B cell (primary cell): ENCODE data around the gene BLOC1S1. TPM values are rescaled to one million over a fixed set of nuclear protein-coding genes. Genes with fewer than 3 reads are reported as not detected.

Experiments
- ATAC-seq: fragments of 200-7000 bp; cut with Tn5 transposase; one replicate; pipeline ENCODE4 v1.10.0; 2021; ENCODE audit warnings: low read depth, mild to moderate bottlenecking, moderate number of reproducible peaks, moderate library complexity
- CTCF ChIA-PET: fragments of 350-600 bp; sonication (Branson Sonifier 250); formaldehyde crosslinking; loops from one replicate; lab custom pipeline; 2021; ENCODE audit warnings: antibody characterized with exemption, inconsistent platforms; lab: Charles Lee
- POLR2A ChIA-PET: fragments of 350-600 bp; sonication (Branson Sonifier 250); formaldehyde crosslinking; loops from one replicate; lab custom pipeline; 2021; ENCODE audit warnings: antibody characterized with exemption; lab: Charles Lee
- DNase-seq: peaks from one replicate; pipeline ENCODE4 v3.0.0; 2013
- H2AFZ ChIP-seq: 2 replicates; pipeline ENCODE4 v1.6.1; 2012; ENCODE audit warnings: mild to moderate bottlenecking, low read depth, low read length; ENCODE audit not compliant: insufficient read depth, poor library complexity, severe bottlenecking
- H3K27ac ChIP-seq, 2 donors: 1 replicate in 1 of 2; 2 replicates in 1 of 2; pipeline ENCODE4 v1.5.1; 2012 to 2013; ENCODE audit warnings: low read length in 2 of 2, mild to moderate bottlenecking in 2 of 2, moderate library complexity in 1 of 2
- H3K27me3 ChIP-seq, 4 experiments: fragments of 200-600 bp in 1 of 4; sonication (generic) in 1 of 4; replicated peaks in 1 of 4; 1 replicate in 2 of 4; 2 replicates in 2 of 4; pipeline versions ENCODE4 v1.6.1 to v1.7.0; 2013 to 2016; ENCODE audit warnings: low read length in 3 of 4, mild to moderate bottlenecking in 2 of 4, mixed read lengths in 1 of 4, moderate library complexity in 1 of 4; ENCODE audit not compliant: insufficient read depth in 4 of 4, control insufficient read depth in 3 of 4; ENCODE audit errors: control extremely low read depth in 1 of 4
- H3K36me3 ChIP-seq, 2 experiments: replicated peaks in 1 of 2; 1 replicate in 1 of 2; 2 replicates in 1 of 2; pipeline versions ENCODE4 v1.6.1 to v1.7.1; 2013; ENCODE audit warnings: low read length in 1 of 2; ENCODE audit not compliant: insufficient read depth in 2 of 2, control insufficient read depth in 1 of 2; ENCODE audit errors: control extremely low read depth in 1 of 2, extremely low read depth in 1 of 2
- H3K4me1 ChIP-seq, 2 donors: fragments of 200-600 bp in 1 of 2; sonication (generic) in 1 of 2; 1 replicate in 1 of 2; 2 replicates in 1 of 2; pipeline versions ENCODE4 v1.5.1 to v1.6.1; 2013 to 2017; ENCODE audit warnings: low read length in 2 of 2; ENCODE audit not compliant: control insufficient read depth in 2 of 2, insufficient read depth in 2 of 2
- H3K4me2 ChIP-seq: replicated peaks from 2 replicates; pipeline ENCODE3; 2012; ENCODE audit warnings: mild to moderate bottlenecking, low read depth, low read length; ENCODE audit not compliant: poor library complexity, severe bottlenecking
- H3K4me3 ChIP-seq, 5 experiments: fragments of 200-600 bp in 1 of 5; sonication (generic) in 1 of 5; 1 replicate in 3 of 5; 2 replicates in 2 of 5; pipeline versions ENCODE4 v1.5.1 to v1.7.0; 2011 to 2016; ENCODE audit warnings: low read length in 4 of 5, mild to moderate bottlenecking in 4 of 5, low read depth in 2 of 5, control low read depth in 1 of 5, moderate library complexity in 1 of 5; ENCODE audit not compliant: insufficient read depth in 1 of 5; ENCODE audit errors: control extremely low read depth in 1 of 5, extremely low read depth in 1 of 5
- H3K79me2 ChIP-seq: fragments of 200-600 bp; sonication (generic); one replicate; pipeline ENCODE4 v1.6.0; 2016; ENCODE audit warnings: low read length; ENCODE audit not compliant: control insufficient read depth, insufficient read depth
- H3K9ac ChIP-seq: fragments of 200-600 bp; sonication (generic); 2 replicates; pipeline ENCODE4 v1.6.1; 2017; ENCODE audit warnings: mild to moderate bottlenecking, low read length, moderate library complexity
- H3K9me3 ChIP-seq, 3 donors: one replicate each; pipeline versions ENCODE4 v1.6.1 to v1.7.1; 2013; ENCODE audit warnings: low read length in 2 of 3; ENCODE audit not compliant: control insufficient read depth in 2 of 3, insufficient read depth in 1 of 3; ENCODE audit errors: control extremely low read depth in 1 of 3
- H4K20me1 ChIP-seq: 2 replicates; pipeline ENCODE4 v1.6.0; 2012; ENCODE audit warnings: mild to moderate bottlenecking, low read length; ENCODE audit not compliant: insufficient read depth, control insufficient read depth, poor library complexity, severe bottlenecking
- H3K27ac Mint-ChIP-seq: one replicate; pipeline ENCODE4 v1.8.0; 2021; ENCODE audit warnings: mixed read lengths
- H3K27me3 Mint-ChIP-seq: one replicate; pipeline ENCODE4 v1.8.0; 2021; ENCODE audit warnings: mixed read lengths
- H3K4me1 Mint-ChIP-seq: one replicate; pipeline ENCODE4 v1.8.0; 2021; ENCODE audit warnings: mixed read lengths
- H3K4me3 Mint-ChIP-seq: one replicate; pipeline ENCODE4 v1.8.0; 2021; ENCODE audit warnings: mixed read lengths
- H3K9me3 Mint-ChIP-seq: one replicate; pipeline ENCODE4 v1.8.0; 2022; ENCODE audit warnings: mixed read lengths; ENCODE audit not compliant: insufficient read depth
- EZH2 ChIP-seq: IDR thresholded peaks from 2 replicates; pipeline ENCODE4 v1.6.1; 2012; ENCODE audit warnings: borderline replicate concordance, low read depth, mild to moderate bottlenecking, moderate library complexity, low read length; ENCODE audit not compliant: insufficient read depth, poor library complexity, severe bottlenecking
- WGBS: methylation state at CpG from one replicate; pipeline ENCODE4 v1.1.5; 2013; ENCODE audit warnings: missing lambda C conversion rate; ENCODE audit not compliant: insufficient coverage; 5-methylcytosine and 5-hydroxymethylcytosine counted together
- intact Hi-C: fragments of 100-400 bp; cut with micrococcal nuclease; formaldehyde crosslinking; loops from one replicate; pipeline ENCODE4 v1.10.0; 2022
- polyA plus RNA-seq: library from polyadenylated mRNA; depleted of rRNA; stranded (reverse); fragments of >200 nt; gene quantifications from 2 replicates; pipeline ENCODE4 v1.2.3, GENCODE V29; 2012
- total RNA-seq, 2 donors: library from RNA; stranded (reverse); fragments of 120-200 nt in 1 of 2; gene quantifications; 1 replicate in 1 of 2; 2 replicates in 1 of 2; pipeline versions ENCODE4 v1.2.3 to v1.2.4, GENCODE V29; 2013 to 2022
- TF ChIP-seq, protein P1 (sequence below): fragments of 200-600 bp; IDR thresholded peaks from one replicate; pipeline ENCODE4 v1.8.0; 2022; ENCODE audit warnings: antibody characterized with exemption, mild to moderate bottlenecking

Gene BLOC1S1
- total and polyA plus RNA-seq, 2 donors (not counting 1 experiment from before 2014, with no cell fraction given) = 71.1 to 229 TPM

GRCh38 chr12:55708695-55709233 is 7.1 kb upstream of the BLOC1S1 start:
- WGBS = no CpG with 5 or more reads among the region's 3 CpGs
- no peak for DNase-seq
- Mint-ChIP-seq H3K27ac (no peak overlapping the region), H3K27me3 (peaks cover 18% of the 10 kb centered on the region), H3K4me1 (peaks cover 28% of the 10 kb centered on the region), H3K4me3 (peak overlapping the region; percentile 90), H3K9me3 (no peaks in the 10 kb centered on the region)
- Histone ChIP-seq H3K4me1 (peaks cover 19 to 21% of the 10 kb centered on the region in 2 donors), H3K79me2 (no peaks in the 10 kb centered on the region), H3K9ac (peak overlapping the region; percentile 69), H3K36me3 (no peaks in the 10 kb centered on the region), H3K27ac (no peak overlapping the region), H3K4me3 (peak overlapping the region in 3 of 5 experiments; percentile 38 to 81 (median 58)), H3K4me2 (peak overlapping the region; percentile 96), H3K27me3 (peaks cover 0 to 20% (median 8%) of the 10 kb centered on the region in 4 experiments), H2AFZ (peak overlapping the region; percentile 91), H3K9me3 (no peaks in the 10 kb centered on the region), H4K20me1 (no peaks in the 10 kb centered on the region)
- intact Hi-C loops = loop anchor here (5.0 kb wide), 1 partner anchor 36 kb away; no protein-coding TSS in a partner anchor
- no peak for TF ChIP-seq EZH2
- TF ChIP-seq, protein P1, sequence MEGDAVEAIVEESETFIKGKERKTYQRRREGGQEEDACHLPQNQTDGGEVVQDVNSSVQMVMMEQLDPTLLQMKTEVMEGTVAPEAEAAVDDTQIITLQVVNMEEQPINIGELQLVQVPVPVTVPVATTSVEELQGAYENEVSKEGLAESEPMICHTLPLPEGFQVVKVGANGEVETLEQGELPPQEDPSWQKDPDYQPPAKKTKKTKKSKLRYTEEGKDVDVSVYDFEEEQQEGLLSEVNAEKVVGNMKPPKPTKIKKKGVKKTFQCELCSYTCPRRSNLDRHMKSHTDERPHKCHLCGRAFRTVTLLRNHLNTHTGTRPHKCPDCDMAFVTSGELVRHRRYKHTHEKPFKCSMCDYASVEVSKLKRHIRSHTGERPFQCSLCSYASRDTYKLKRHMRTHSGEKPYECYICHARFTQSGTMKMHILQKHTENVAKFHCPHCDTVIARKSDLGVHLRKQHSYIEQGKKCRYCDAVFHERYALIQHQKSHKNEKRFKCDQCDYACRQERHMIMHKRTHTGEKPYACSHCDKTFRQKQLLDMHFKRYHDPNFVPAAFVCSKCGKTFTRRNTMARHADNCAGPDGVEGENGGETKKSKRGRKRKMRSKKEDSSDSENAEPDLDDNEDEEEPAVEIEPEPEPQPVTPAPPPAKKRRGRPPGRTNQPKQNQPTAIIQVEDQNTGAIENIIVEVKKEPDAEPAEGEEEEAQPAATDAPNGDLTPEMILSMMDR = no peak
- ATAC-seq = no peak
- ChIA-PET CTCF (interaction anchor here (1.6 kb wide), 1 partner anchor 29 kb away, joined by 4 read pairs; no protein-coding TSS in a partner anchor), POLR2A (no interaction called here)
